Uterus (tissue), 4 donors: ENCODE results near the gene ATN1. TPM values are rescaled to one million over a fixed set of nuclear protein-coding genes. Genes with fewer than 3 reads are reported as not detected.

Experiments used
- DNase-seq, 2 donors: peaks; one replicate each; pipeline ENCODE4 v3.0.0-alpha.2; 2019 to 2020
- H3K27ac ChIP-seq, 2 donors: fragments of 200-600 bp; sonication (generic); 1 replicate in 1 of 2; 2 replicates in 1 of 2; pipeline ENCODE4 v1.5.1; 2016 to 2018
- H3K27me3 ChIP-seq, 2 donors: fragments of 200-600 bp; sonication (generic); one replicate each; pipeline ENCODE4 v1.5.1; 2018 to 2019; ENCODE audit warnings: control low read depth in 1 of 2
- H3K36me3 ChIP-seq, 2 donors: fragments of 200-600 bp; sonication (generic); one replicate each; pipeline ENCODE4 v1.5.1; 2019; ENCODE audit warnings: control low read depth in 1 of 2
- H3K4me1 ChIP-seq, 2 donors: fragments of 200-600 bp; sonication (generic); one replicate each; pipeline ENCODE4 v1.5.1; 2018 to 2019; ENCODE audit warnings: control low read depth in 1 of 2
- H3K4me3 ChIP-seq, 2 donors: fragments of 200-600 bp; sonication (generic); 1 replicate in 1 of 2; 2 replicates in 1 of 2; pipeline ENCODE4 v1.5.1; 2018 to 2019; ENCODE audit warnings: mild to moderate bottlenecking in 1 of 2
- H3K9me3 ChIP-seq, 2 donors: fragments of 200-600 bp; sonication (generic); one replicate each; pipeline ENCODE4 v1.5.1; 2019; ENCODE audit warnings: control low read depth in 1 of 2
- POLR2A ChIP-seq, 2 donors: fragments of 450-650 bp; IDR thresholded peaks; one replicate each; pipeline ENCODE4 v1.6.1; 2016; ENCODE audit warnings: antibody characterized with exemption in 2 of 2, mild to moderate bottlenecking in 1 of 2, moderate library complexity in 1 of 2
- intact Hi-C: fragments of 100-400 bp; cut with DNase I; formaldehyde crosslinking; loops from one replicate; pipeline ENCODE4 v1.15.1; 2023; ENCODE audit warnings: low total_unique reads
- total RNA-seq, 4 donors: library from RNA; depleted of rRNA in 3 of 4; stranded (reverse); fragments of >200 nt in 3 of 4; gene quantifications; one replicate each; pipeline versions ENCODE4 v1.1.0 to v1.2.4, GENCODE V29; 2014 to 2023
- TF ChIP-seq, protein P1 (sequence below), 4 experiments: fragments of 200-600 bp in 2 of 4; fragments of 450-650 bp in 2 of 4; sonication (generic) in 2 of 4; IDR thresholded peaks; one replicate each; pipeline ENCODE4 v1.5.1; 2016 to 2019; ENCODE audit warnings: antibody characterized with exemption in 4 of 4, mild to moderate bottlenecking in 2 of 4, moderate library complexity in 1 of 4
- donor health status: DM: yes; HTN: yes; CAD: no.

ATN1 gene
- total RNA-seq, 4 donors from 2014 or later, result 10.8 to 283 (median 28.7) TPM

DNA sequence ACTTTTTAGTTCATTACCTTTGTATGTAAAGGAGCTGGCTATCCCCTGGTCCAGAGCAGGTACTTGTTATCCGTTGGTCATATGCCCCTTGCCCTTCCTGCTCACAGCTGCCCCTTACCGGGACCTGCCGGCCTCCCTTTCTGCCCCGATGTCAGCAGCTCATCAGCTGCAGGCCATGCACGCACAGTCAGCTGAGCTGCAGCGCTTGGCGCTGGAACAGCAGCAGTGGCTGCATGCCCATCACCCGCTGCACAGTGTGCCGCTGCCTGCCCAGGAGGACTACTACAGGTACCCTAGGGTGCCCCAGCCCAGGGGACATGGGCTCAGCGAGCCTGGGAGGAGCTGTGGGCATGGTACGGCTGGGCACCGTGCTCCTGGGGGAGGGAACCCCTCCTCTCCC is 13.5 kb downstream of the ATN1 start:
- no peaks in the 10 kb centered on the region for H3K36me3 ChIP-seq
- peak overlapping the region in 1 of 2 donors; percentile 94 for H3K27ac ChIP-seq
- no peaks in the 10 kb centered on the region for H3K27me3 ChIP-seq
- DNase-seq, result no peak
- no peak for TF ChIP-seq POLR2A (IDR thresholded peaks at IDR 0.05)
- TF ChIP-seq, protein P1, sequence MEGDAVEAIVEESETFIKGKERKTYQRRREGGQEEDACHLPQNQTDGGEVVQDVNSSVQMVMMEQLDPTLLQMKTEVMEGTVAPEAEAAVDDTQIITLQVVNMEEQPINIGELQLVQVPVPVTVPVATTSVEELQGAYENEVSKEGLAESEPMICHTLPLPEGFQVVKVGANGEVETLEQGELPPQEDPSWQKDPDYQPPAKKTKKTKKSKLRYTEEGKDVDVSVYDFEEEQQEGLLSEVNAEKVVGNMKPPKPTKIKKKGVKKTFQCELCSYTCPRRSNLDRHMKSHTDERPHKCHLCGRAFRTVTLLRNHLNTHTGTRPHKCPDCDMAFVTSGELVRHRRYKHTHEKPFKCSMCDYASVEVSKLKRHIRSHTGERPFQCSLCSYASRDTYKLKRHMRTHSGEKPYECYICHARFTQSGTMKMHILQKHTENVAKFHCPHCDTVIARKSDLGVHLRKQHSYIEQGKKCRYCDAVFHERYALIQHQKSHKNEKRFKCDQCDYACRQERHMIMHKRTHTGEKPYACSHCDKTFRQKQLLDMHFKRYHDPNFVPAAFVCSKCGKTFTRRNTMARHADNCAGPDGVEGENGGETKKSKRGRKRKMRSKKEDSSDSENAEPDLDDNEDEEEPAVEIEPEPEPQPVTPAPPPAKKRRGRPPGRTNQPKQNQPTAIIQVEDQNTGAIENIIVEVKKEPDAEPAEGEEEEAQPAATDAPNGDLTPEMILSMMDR (IDR thresholded peaks at IDR 0.05), result no peak
- intact Hi-C loops, result loop anchor here (10.0 kb wide), 1 partner anchor 174 kb away; no protein-coding TSS in a partner anchor
- H3K4me3 ChIP-seq, result no peak overlapping the region
- H3K9me3 ChIP-seq, result no peaks in the 10 kb centered on the region
- peaks cover 9 to 15% of the 10 kb centered on the region in 2 donors for H3K4me1 ChIP-seq

DNA sequence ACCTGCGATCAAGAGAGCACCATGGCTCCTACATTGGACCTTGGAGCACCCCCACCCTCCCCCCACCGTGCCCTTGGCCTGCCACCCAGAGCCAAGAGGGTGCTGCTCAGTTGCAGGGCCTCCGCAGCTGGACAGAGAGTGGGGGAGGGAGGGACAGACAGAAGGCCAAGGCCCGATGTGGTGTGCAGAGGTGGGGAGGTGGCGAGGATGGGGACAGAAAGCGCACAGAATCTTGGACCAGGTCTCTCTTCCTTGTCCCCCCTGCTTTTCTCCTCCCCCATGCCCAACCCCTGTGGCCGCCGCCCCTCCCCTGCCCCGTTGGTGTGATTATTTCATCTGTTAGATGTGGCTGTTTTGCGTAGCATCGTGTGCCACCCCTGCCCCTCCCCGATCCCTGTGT is 14.0 kb downstream of the ATN1 start:
- Histone ChIP-seq H3K4me3 (no peak overlapping the region), H3K4me1 (peaks cover 9 to 15% of the 10 kb centered on the region in 2 donors), H3K36me3 (no peaks in the 10 kb centered on the region), H3K27me3 (no peaks in the 10 kb centered on the region), H3K27ac (peak overlapping the region in 1 of 2 donors; percentile 94), H3K9me3 (no peaks in the 10 kb centered on the region)
- DNase-seq, result peak in 1 of 2 donors; percentile 55
- no peak for TF ChIP-seq POLR2A (IDR thresholded peaks at IDR 0.05)
- TF ChIP-seq, protein P1 (IDR thresholded peaks at IDR 0.05), result no peak
- intact Hi-C loops, result loop anchor here (10.0 kb wide), 1 partner anchor 173 kb away; no protein-coding TSS in a partner anchor

DNA sequence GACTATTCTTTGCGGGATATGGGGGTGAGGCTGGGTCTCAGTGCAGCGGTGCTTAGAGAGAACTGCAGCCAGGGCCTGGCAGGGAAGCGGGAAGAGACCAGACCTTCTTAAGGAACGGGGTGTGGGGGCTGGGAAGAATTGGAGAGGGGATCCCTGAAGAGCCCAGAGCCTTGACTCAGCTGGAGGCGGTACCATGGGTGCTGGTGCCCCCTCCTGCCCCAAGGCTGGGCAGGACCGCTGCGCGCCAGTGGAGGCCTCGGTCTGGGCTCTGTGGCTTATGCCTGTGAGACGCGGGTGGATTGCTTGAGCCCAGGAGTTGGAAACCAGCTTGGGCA is 14.5 kb downstream of the ATN1 start:
- no peak for TF ChIP-seq POLR2A (IDR thresholded peaks at IDR 0.05)
- TF ChIP-seq, protein P1 (IDR thresholded peaks at IDR 0.05), result no peak
- intact Hi-C loops, result loop anchor here (10.0 kb wide), 1 partner anchor 173 kb away; no protein-coding TSS in a partner anchor

DNA sequence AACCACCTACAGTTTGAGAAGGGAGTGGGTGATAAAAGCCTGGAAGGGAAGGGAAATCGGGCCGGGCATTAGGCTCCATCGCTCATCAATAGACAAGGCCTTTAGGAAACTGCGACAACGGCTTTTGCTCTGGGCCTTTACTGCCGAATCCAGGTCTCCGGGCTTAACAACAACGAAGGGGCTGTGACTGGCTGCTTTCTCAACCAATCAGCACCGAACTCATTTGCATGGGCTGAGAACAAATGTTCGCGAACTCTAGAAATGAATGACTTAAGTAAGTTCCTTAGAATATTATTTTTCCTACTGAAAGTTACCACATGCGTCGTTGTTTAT is 15.6 kb downstream of the ATN1 start:
- Histone ChIP-seq H3K4me3 (peak overlapping the region; percentile 74 to 80), H3K27me3 (no peaks in the 10 kb centered on the region), H3K9me3 (no peaks in the 10 kb centered on the region), H3K36me3 (no peaks in the 10 kb centered on the region), H3K27ac (peak overlapping the region; percentile 93 to 94), H3K4me1 (peaks cover 6 to 13% of the 10 kb centered on the region in 2 donors)
- TF ChIP-seq, protein P1 (IDR thresholded peaks at IDR 0.05), result no peak
- TF ChIP-seq POLR2A (IDR thresholded peaks at IDR 0.05), result peak; percentile 35 to 75
- peak; percentile 81 to 93 for DNase-seq
- intact Hi-C loops, result loop anchor here (10.0 kb wide), 1 partner anchor 171 kb away; no protein-coding TSS in a partner anchor

More for the DNA sequence above, 14.5 kb downstream of the ATN1 start:
- H3K27me3 ChIP-seq, result no peaks in the 10 kb centered on the region
- peaks cover 9 to 15% of the 10 kb centered on the region in 2 donors for H3K4me1 ChIP-seq
- peak overlapping the region; percentile 93 to 94 for H3K27ac ChIP-seq
- no peaks in the 10 kb centered on the region for H3K9me3 ChIP-seq
- no peaks in the 10 kb centered on the region for H3K36me3 ChIP-seq
- no peak overlapping the region for H3K4me3 ChIP-seq
- peak in 1 of 2 donors; percentile 45 for DNase-seq

DNA sequence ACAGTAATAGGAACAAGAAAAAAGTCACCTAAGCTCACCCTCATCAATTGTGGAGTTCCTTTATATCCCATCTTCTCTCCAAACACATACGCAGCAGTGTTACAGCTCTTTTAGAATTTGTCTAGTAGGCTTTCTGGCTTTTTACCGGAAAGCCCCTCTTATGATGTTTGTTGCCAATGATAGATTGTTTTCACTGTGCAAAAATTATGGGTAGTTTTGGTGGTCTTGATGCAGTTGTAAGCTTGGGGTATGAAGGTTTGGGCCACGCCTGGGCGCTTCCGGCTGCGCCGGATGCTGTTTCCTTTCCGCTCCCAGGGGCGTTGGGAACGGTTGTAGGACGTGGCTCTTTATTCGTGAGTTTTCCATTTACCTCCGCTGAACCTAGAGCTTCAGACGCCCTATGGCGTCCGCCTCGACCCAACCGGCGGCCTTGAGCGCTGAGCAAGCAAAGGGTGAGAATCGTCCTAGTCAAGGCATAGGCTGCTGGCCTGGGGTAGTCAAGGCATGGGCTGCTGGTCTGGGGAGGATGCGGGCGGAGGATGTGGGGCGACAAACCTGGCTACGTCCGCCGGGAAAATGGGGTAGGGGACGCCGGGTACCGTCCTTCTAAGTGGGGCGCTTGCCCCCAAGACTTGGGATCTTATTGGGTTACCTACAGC is 16.1 kb downstream of the ATN1 start, which contains the start of the genes C12orf57 and RNU7-1:
TSS of gene C12orf57 (plus strand) at position 301 of the 659 bp plus-strand sequence. CDS start at position 401, 100 bp downstream.
TSS of gene RNU7-1 (plus strand) at position 95 of the 659 bp plus-strand sequence.
- TF ChIP-seq, protein P1 (IDR thresholded peaks at IDR 0.05), result peak in 1 of 4 experiments; percentile 9
- peak in 1 of 2 donors; percentile 57 for TF ChIP-seq POLR2A (IDR thresholded peaks at IDR 0.05)
- H3K4me1 ChIP-seq, result peaks cover 4 to 8% of the 10 kb centered on the region in 2 donors
- no peaks in the 10 kb centered on the region for H3K36me3 ChIP-seq
- H3K9me3 ChIP-seq, result no peaks in the 10 kb centered on the region
- intact Hi-C loops, result loop anchor here (10.0 kb wide), 1 partner anchor 171 kb away; no protein-coding TSS in a partner anchor
- peak within 1 kb of the TSS; percentile 74 to 80 for H3K4me3 ChIP-seq
- peak; percentile 79 for DNase-seq
- H3K27ac ChIP-seq, result peak within 1 kb of the TSS; percentile 93 to 94
- no peaks in the 10 kb centered on the region for H3K27me3 ChIP-seq
